ENCODE measurements around the gene PSD2. TPM values are rescaled to one million over a fixed set of nuclear protein-coding genes. Genes with fewer than 3 reads are reported as not detected.

The PSD2 gene
- total RNA-seq, 2 experiments from 2014 or later, result not detected

GRCh38 chr5:139854953-139855352 is 59.3 kb downstream of the PSD2 start:
- no peaks in the 10 kb centered on the region for H3K4me1 Mint-ChIP-seq
- no peak overlapping the region for H3K27ac Mint-ChIP-seq
- peaks cover 1% of the 10 kb centered on the region for H3K27me3 Mint-ChIP-seq
- POLR2A ChIA-PET, result no interaction called here
- H3K9me3 Mint-ChIP-seq, result no peaks in the 10 kb centered on the region
- no peak for DNase-seq
- H3K36me3 Mint-ChIP-seq (ENCODE audit: low read depth), result no peaks in the 10 kb centered on the region
- no peak overlapping the region for H3K4me3 Mint-ChIP-seq
- CTCF ChIA-PET, result no interaction called here

- H3K4me1 Mint-ChIP-seq, result no peaks in the 10 kb centered on the region
- ChIA-PET CTCF (interaction anchor here (0.6 to 1.1 kb wide), 2 partner anchors 8 to 12 kb away, joined by 3 read pairs; no protein-coding TSS in a partner anchor), POLR2A (no interaction called here)
- no peaks in the 10 kb centered on the region for H3K9me3 Mint-ChIP-seq
- no peak overlapping the region for H3K4me3 Mint-ChIP-seq
- H3K27ac Mint-ChIP-seq, result no peak overlapping the region
- H3K27me3 Mint-ChIP-seq, result no peaks in the 10 kb centered on the region
- DNase-seq, result no peak
- no peaks in the 10 kb centered on the region for H3K36me3 Mint-ChIP-seq (ENCODE audit: low read depth)
These were observed 59.8 kb downstream of the PSD2 start for GRCh38 chr5:139855451-139855850.

GRCh38 chr5:139855946-139856540 is 60.4 kb downstream of the PSD2 start:
- Mint-ChIP-seq H3K27ac (no peak overlapping the region), H3K4me1 (no peaks in the 10 kb centered on the region), H3K4me3 (no peak overlapping the region), H3K9me3 (no peaks in the 10 kb centered on the region), H3K36me3 (ENCODE audit: low read depth) (no peaks in the 10 kb centered on the region), H3K27me3 (no peaks in the 10 kb centered on the region)
- POLR2A ChIA-PET, result no interaction called here
- CTCF ChIA-PET, result interaction anchor here (0.6 to 1.6 kb wide), 3 partner anchors 9 to 90 kb away, joined by 3 read pairs; no protein-coding TSS in a partner anchor
- DNase-seq, result no peak

GRCh38 chr5:139856714-139857113 is 61.1 kb downstream of the PSD2 start:
- POLR2A ChIA-PET, result no interaction called here
- CTCF ChIA-PET, result interaction anchor here (1.6 kb wide), 1 partner anchor 91 kb away, joined by 3 read pairs; no protein-coding TSS in a partner anchor
- Mint-ChIP-seq H3K4me1 (no peaks in the 10 kb centered on the region), H3K4me3 (no peak overlapping the region), H3K9me3 (no peaks in the 10 kb centered on the region), H3K36me3 (ENCODE audit: low read depth) (no peaks in the 10 kb centered on the region), H3K27me3 (no peaks in the 10 kb centered on the region), H3K27ac (no peak overlapping the region)
- DNase-seq, result no peak

GRCh38 chr5:139859013-139859412 is 63.4 kb downstream of the PSD2 start:
- ChIA-PET CTCF (interaction anchor here (6.1 kb wide), 1 partner anchor 71 kb away, joined by 41 read pairs; no protein-coding TSS in a partner anchor), POLR2A (no interaction called here)
- Mint-ChIP-seq H3K27me3 (no peaks in the 10 kb centered on the region), H3K4me1 (no peaks in the 10 kb centered on the region), H3K27ac (no peak overlapping the region), H3K9me3 (no peaks in the 10 kb centered on the region), H3K36me3 (ENCODE audit: low read depth) (no peaks in the 10 kb centered on the region), H3K4me3 (no peak overlapping the region)
- no peak for DNase-seq

- Mint-ChIP-seq H3K4me3 (no peak overlapping the region), H3K4me1 (no peaks in the 10 kb centered on the region), H3K27me3 (peaks cover 6% of the 10 kb centered on the region), H3K27ac (no peak overlapping the region), H3K9me3 (no peaks in the 10 kb centered on the region), H3K36me3 (ENCODE audit: low read depth) (no peaks in the 10 kb centered on the region)
- DNase-seq, result no peak
- CTCF ChIA-PET, result interaction anchor here (6.1 kb wide), 1 partner anchor 74 kb away, joined by 41 read pairs; no protein-coding TSS in a partner anchor
- POLR2A ChIA-PET, result no interaction called here
These were observed 65.6 kb downstream of the PSD2 start for GRCh38 chr5:139861021-139861888.

GRCh38 chr5:139861889-139862207 is 66.2 kb downstream of the PSD2 start:
- no peak overlapping the region for H3K27ac Mint-ChIP-seq
- H3K27me3 Mint-ChIP-seq, result peaks cover 9% of the 10 kb centered on the region
- POLR2A ChIA-PET, result no interaction called here
- no peak overlapping the region for H3K4me3 Mint-ChIP-seq
- no peaks in the 10 kb centered on the region for H3K4me1 Mint-ChIP-seq
- H3K9me3 Mint-ChIP-seq, result no peaks in the 10 kb centered on the region
- H3K36me3 Mint-ChIP-seq (ENCODE audit: low read depth), result no peaks in the 10 kb centered on the region
- DNase-seq, result no peak
- CTCF ChIA-PET, result interaction anchor here (1.2 to 6.1 kb wide), 2 partner anchors 12 to 74 kb away, joined by 4 to 41 read pairs; no protein-coding TSS in a partner anchor

GRCh38 chr5:139862313-139862712 is 66.7 kb downstream of the PSD2 start:
- Mint-ChIP-seq H3K36me3 (ENCODE audit: low read depth) (no peaks in the 10 kb centered on the region), H3K27ac (no peak overlapping the region), H3K9me3 (no peaks in the 10 kb centered on the region)

GRCh38 chr5:139862803-139863202 is 67.2 kb downstream of the PSD2 start:
- DNase-seq, result no peak
- Mint-ChIP-seq H3K4me1 (no peaks in the 10 kb centered on the region), H3K9me3 (no peaks in the 10 kb centered on the region), H3K27me3 (peaks cover 9% of the 10 kb centered on the region), H3K36me3 (ENCODE audit: low read depth) (no peaks in the 10 kb centered on the region), H3K27ac (no peak overlapping the region), H3K4me3 (no peak overlapping the region)
- POLR2A ChIA-PET, result no interaction called here
- CTCF ChIA-PET, result interaction anchor here (1.1 to 6.1 kb wide), 3 partner anchors 13 to 87 kb away, joined by 4 to 41 read pairs (median 6); no protein-coding TSS in a partner anchor

More at GRCh38 chr5:139862313-139862712, 66.7 kb downstream of the PSD2 start:
- POLR2A ChIA-PET, result no interaction called here
- DNase-seq, result no peak
- H3K27me3 Mint-ChIP-seq, result peaks cover 9% of the 10 kb centered on the region
- no peak overlapping the region for H3K4me3 Mint-ChIP-seq
- CTCF ChIA-PET, result interaction anchor here (1.2 to 6.1 kb wide), 2 partner anchors 12 to 75 kb away, joined by 4 to 41 read pairs; no protein-coding TSS in a partner anchor
- no peaks in the 10 kb centered on the region for H3K4me1 Mint-ChIP-seq

- Mint-ChIP-seq H3K27ac (no peak overlapping the region), H3K4me3 (no peak overlapping the region), H3K27me3 (peaks cover 13% of the 10 kb centered on the region), H3K9me3 (no peaks in the 10 kb centered on the region), H3K4me1 (no peaks in the 10 kb centered on the region), H3K36me3 (ENCODE audit: low read depth) (no peaks in the 10 kb centered on the region)
- DNase-seq, result no peak
- POLR2A ChIA-PET, result no interaction called here
- CTCF ChIA-PET, result interaction anchor here (1.1 to 6.1 kb wide), 2 partner anchors 76 to 88 kb away, joined by 6 to 41 read pairs; no protein-coding TSS in a partner anchor
These were observed 67.8 kb downstream of the PSD2 start for GRCh38 chr5:139863361-139863760.

- CTCF ChIA-PET, result interaction anchor here (0.6 to 6.1 kb wide), 6 partner anchors 38 to 209 kb away, joined by 3 to 41 read pairs (median 3); no protein-coding TSS in a partner anchor
- peaks cover 13% of the 10 kb centered on the region for H3K27me3 Mint-ChIP-seq
- no peaks in the 10 kb centered on the region for H3K36me3 Mint-ChIP-seq (ENCODE audit: low read depth)
- DNase-seq, result peak; percentile 54
- no peak overlapping the region for H3K27ac Mint-ChIP-seq
- POLR2A ChIA-PET, result no interaction called here
- no peaks in the 10 kb centered on the region for H3K9me3 Mint-ChIP-seq
- H3K4me1 Mint-ChIP-seq, result no peaks in the 10 kb centered on the region
- H3K4me3 Mint-ChIP-seq, result no peak overlapping the region
These were observed 68.4 kb downstream of the PSD2 start for GRCh38 chr5:139863855-139864558.

- Mint-ChIP-seq H3K9me3 (no peaks in the 10 kb centered on the region), H3K4me1 (no peaks in the 10 kb centered on the region), H3K27me3 (peaks cover 13% of the 10 kb centered on the region), H3K36me3 (ENCODE audit: low read depth) (no peaks in the 10 kb centered on the region), H3K27ac (no peak overlapping the region), H3K4me3 (no peak overlapping the region)
- CTCF ChIA-PET, result interaction anchor here (0.6 to 6.1 kb wide), 6 partner anchors 37 to 208 kb away, joined by 3 to 41 read pairs (median 3); no protein-coding TSS in a partner anchor
- no peak for DNase-seq
- POLR2A ChIA-PET, result no interaction called here
These were observed 69.3 kb downstream of the PSD2 start for GRCh38 chr5:139864716-139865483.

Data from activated CD4-positive, alpha-beta memory T cell treated with anti-CD3 and anti-CD28 coated beads, Interleukin-2, amount 10 ng/mL, durations not matched to agents 7 days and 5 days (primary cell).